Neural cell (in vitro differentiated cells): ENCODE measurements around the gene FXYD2. TPM values are rescaled to one million over a fixed set of nuclear protein-coding genes. Genes with fewer than 3 reads are reported as not detected.

Experiments used
- H2AFZ ChIP-seq: fragments of 200-600, 300-800 bp; sonication (generic), shearing (Covaris generic); 2 replicates; pipeline ENCODE4 v1.6.0; 2014; ENCODE audit warnings: low read depth, mild to moderate bottlenecking, antibody characterized with exemption, low read length, moderate library complexity
- H3F3A ChIP-seq: fragments of 200-600 bp; shearing (Covaris generic); 2 replicates; pipeline ENCODE4 v1.6.1; 2016; ENCODE audit warnings: mild to moderate bottlenecking, moderate library complexity, mixed read lengths, antibody characterized with exemption, low read length; ENCODE audit not compliant: insufficient read depth, poor library complexity, severe bottlenecking
- H3K27ac ChIP-seq: fragments of 200-600, 300-800 bp; sonication (generic), shearing (Covaris generic); 2 replicates; pipeline ENCODE4 v1.5.1; 2014; ENCODE audit warnings: mild to moderate bottlenecking, low read length, moderate library complexity
- H3K27me3 ChIP-seq: fragments of 300-800, 200-600 bp; sonication (generic), shearing (Covaris generic); 2 replicates; pipeline ENCODE4 v1.6.0; 2014; ENCODE audit warnings: mild to moderate bottlenecking, low read depth, low read length, moderate library complexity; ENCODE audit not compliant: insufficient read depth
- H3K36me3 ChIP-seq: fragments of 300-800, 200-600 bp; sonication (generic), shearing (Covaris generic); 2 replicates; pipeline ENCODE4 v1.5.1; 2014; ENCODE audit warnings: mild to moderate bottlenecking, antibody characterized with exemption, low read length, moderate library complexity; ENCODE audit not compliant: insufficient read depth
- H3K4me2 ChIP-seq: fragments of 300-800, 200-600 bp; sonication (generic), shearing (Covaris generic); 2 replicates; pipeline ENCODE4 v1.6.0; 2014; ENCODE audit warnings: mild to moderate bottlenecking, low read length
- H3K4me3 ChIP-seq: fragments of 300-800, 200-600 bp; sonication (generic), shearing (Covaris generic); 2 replicates; pipeline ENCODE4 v1.5.1; 2014; ENCODE audit warnings: mild to moderate bottlenecking, low read length, moderate library complexity
- H3K79me2 ChIP-seq: fragments of 200-600 bp; shearing (Covaris generic); replicated peaks from 2 replicates; pipeline ENCODE4 v1.6.0; 2014; ENCODE audit warnings: mild to moderate bottlenecking, low read length, moderate library complexity; ENCODE audit not compliant: insufficient read depth
- H3K9ac ChIP-seq: fragments of 300-800, 200-600 bp; sonication (generic), shearing (Covaris generic); 2 replicates; pipeline ENCODE4 v1.6.1; 2016; ENCODE audit warnings: mild to moderate bottlenecking, low read length, mixed read lengths
- H3K9me2 ChIP-seq: fragments of 200-600 bp; shearing (Covaris generic); 2 replicates; pipeline ENCODE4 v1.6.1; 2016; ENCODE audit warnings: mild to moderate bottlenecking, low read length, mixed read lengths; ENCODE audit not compliant: insufficient read depth
- H3K9me3 ChIP-seq: fragments of 200-600, 300-800 bp; sonication (generic), shearing (Covaris generic); 2 replicates; pipeline ENCODE4 v1.6.1; 2016; ENCODE audit warnings: mild to moderate bottlenecking, mixed run types, low read length, moderate library complexity, mixed read lengths
- H4K20me1 ChIP-seq: fragments of 200-600 bp; shearing (Covaris generic); 2 replicates; pipeline ENCODE4 v1.6.1; 2016; ENCODE audit warnings: mild to moderate bottlenecking, mixed run types; ENCODE audit not compliant: insufficient read depth
- EP300 ChIP-seq: fragments of 450-650 bp; conservative IDR thresholded peaks from 2 replicates; pipeline ENCODE4 v1.6.1; 2014; ENCODE audit warnings: antibody characterized with exemption, mild to moderate bottlenecking, moderate library complexity; ENCODE audit not compliant: poor library complexity, severe bottlenecking
- EZH2 ChIP-seq: fragments of 200-600, 300-800 bp; shearing (Covaris generic), sonication (generic); IDR thresholded peaks from 2 replicates; pipeline ENCODE4 v1.6.1; 2014; ENCODE audit warnings: antibody characterized with exemption, low read length, borderline replicate concordance, mild to moderate bottlenecking; ENCODE audit not compliant: insufficient read depth, poor library complexity, severe bottlenecking
- MXI1 ChIP-seq: fragments of 450-650 bp; conservative IDR thresholded peaks from 2 replicates; pipeline ENCODE4 v1.6.1; 2014; ENCODE audit warnings: antibody characterized with exemption, mild to moderate bottlenecking; ENCODE audit not compliant: poor library complexity, severe bottlenecking
- POLR2AphosphoS5 ChIP-seq: IDR thresholded peaks from 2 replicates; pipeline ENCODE4 v1.6.1; 2012
- RAD21 ChIP-seq: fragments of 450-650 bp; conservative IDR thresholded peaks from 2 replicates; pipeline ENCODE4 v1.6.1; 2014; ENCODE audit warnings: antibody characterized with exemption, mild to moderate bottlenecking, moderate library complexity
- SMC3 ChIP-seq: fragments of 450-650 bp; conservative IDR thresholded peaks from 2 replicates; pipeline ENCODE4 v1.6.1; 2014; ENCODE audit warnings: antibody characterized with exemption, mild to moderate bottlenecking, moderate library complexity; ENCODE audit not compliant: poor library complexity
- TAF1 ChIP-seq: IDR thresholded peaks from 2 replicates; pipeline ENCODE4 v1.6.1; 2012; ENCODE audit warnings: low read depth
- polyA plus RNA-seq: library from polyadenylated mRNA; depleted of rRNA; stranded (reverse); fragments of >200 nt; gene quantifications from 2 replicates; pipeline ENCODE4 v1.2.3, GENCODE V29; 2014
- TF ChIP-seq, protein P1 (sequence below): IDR thresholded peaks from 2 replicates; pipeline ENCODE4 v1.6.1; 2012; ENCODE audit warnings: borderline replicate concordance
- TF ChIP-seq, protein P2 (sequence below): fragments of 450-650 bp; IDR thresholded peaks from 2 replicates; pipeline ENCODE4 v1.5.1; 2014; ENCODE audit warnings: antibody characterized with exemption, mild to moderate bottlenecking, moderate library complexity; ENCODE audit not compliant: poor library complexity, severe bottlenecking

Gene FXYD2
- polyA plus RNA-seq, 1 donor from 2014 or later, result 4.8 TPM

DNA sequence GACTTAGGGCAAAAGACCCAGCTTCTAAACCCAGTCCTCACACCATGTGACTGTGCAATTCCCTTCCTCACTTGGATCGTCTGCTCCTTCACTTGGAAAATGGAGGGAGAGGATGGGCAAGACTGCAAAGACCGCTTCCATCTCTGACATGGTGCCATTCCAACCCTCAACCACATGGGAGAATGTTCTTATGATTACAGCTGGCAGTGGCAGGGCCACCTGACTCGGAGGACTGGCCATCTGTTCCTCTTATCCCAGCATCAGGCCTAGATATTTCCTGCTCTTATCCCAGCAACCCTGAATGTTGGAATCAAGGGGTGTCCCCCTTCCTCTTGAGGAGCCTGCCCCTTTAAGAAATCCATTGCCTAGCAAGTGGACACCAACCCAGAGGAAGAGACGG is 42.9 kb downstream of the FXYD2 start:
- H4K20me1 ChIP-seq, result no peaks in the 10 kb centered on the region
- H3F3A ChIP-seq, result no peaks in the 10 kb centered on the region
- H3K27me3 ChIP-seq, result no peaks in the 10 kb centered on the region
- H3K4me3 ChIP-seq, result no peak overlapping the region
- no peaks in the 10 kb centered on the region for H3K36me3 ChIP-seq
- TF ChIP-seq TAF1 (no peak), SMC3 (no peak), EZH2 (no peak), EP300 (no peak), RAD21 (no peak), MXI1 (no peak)
- TF ChIP-seq, protein P1, sequence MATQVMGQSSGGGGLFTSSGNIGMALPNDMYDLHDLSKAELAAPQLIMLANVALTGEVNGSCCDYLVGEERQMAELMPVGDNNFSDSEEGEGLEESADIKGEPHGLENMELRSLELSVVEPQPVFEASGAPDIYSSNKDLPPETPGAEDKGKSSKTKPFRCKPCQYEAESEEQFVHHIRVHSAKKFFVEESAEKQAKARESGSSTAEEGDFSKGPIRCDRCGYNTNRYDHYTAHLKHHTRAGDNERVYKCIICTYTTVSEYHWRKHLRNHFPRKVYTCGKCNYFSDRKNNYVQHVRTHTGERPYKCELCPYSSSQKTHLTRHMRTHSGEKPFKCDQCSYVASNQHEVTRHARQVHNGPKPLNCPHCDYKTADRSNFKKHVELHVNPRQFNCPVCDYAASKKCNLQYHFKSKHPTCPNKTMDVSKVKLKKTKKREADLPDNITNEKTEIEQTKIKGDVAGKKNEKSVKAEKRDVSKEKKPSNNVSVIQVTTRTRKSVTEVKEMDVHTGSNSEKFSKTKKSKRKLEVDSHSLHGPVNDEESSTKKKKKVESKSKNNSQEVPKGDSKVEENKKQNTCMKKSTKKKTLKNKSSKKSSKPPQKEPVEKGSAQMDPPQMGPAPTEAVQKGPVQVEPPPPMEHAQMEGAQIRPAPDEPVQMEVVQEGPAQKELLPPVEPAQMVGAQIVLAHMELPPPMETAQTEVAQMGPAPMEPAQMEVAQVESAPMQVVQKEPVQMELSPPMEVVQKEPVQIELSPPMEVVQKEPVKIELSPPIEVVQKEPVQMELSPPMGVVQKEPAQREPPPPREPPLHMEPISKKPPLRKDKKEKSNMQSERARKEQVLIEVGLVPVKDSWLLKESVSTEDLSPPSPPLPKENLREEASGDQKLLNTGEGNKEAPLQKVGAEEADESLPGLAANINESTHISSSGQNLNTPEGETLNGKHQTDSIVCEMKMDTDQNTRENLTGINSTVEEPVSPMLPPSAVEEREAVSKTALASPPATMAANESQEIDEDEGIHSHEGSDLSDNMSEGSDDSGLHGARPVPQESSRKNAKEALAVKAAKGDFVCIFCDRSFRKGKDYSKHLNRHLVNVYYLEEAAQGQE, result no peak
- H3K27ac ChIP-seq, result no peak overlapping the region
- no peak overlapping the region for H2AFZ ChIP-seq
- no peaks in the 10 kb centered on the region for H3K9me3 ChIP-seq
- H3K79me2 ChIP-seq, result no peaks in the 10 kb centered on the region
- no peak overlapping the region for H3K9ac ChIP-seq
- no peak overlapping the region for H3K4me2 ChIP-seq
- H3K9me2 ChIP-seq, result no peaks in the 10 kb centered on the region

DNA sequence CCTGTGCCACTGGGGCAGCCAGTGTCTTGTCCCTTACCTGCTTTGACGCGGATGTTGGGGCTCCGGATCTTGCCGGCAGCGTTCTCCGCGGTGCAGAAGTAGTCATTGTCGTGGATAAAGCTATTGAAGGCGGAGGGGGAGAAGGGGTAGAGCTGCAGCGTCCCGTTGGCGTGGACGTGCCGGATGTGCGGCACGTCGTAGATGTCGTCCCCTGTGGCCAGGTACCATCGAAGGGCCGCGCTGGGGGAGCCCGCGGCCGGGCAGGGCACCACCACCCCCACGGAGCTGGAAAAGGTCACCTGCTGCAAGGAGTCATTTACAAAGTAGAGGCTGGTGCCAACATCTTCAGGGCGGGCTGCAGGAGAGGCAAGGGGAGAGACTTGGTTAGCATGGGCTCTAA is 44.1 kb downstream of the FXYD2 start:
- no peaks in the 10 kb centered on the region for H3K9me2 ChIP-seq
- H3K9me3 ChIP-seq, result no peaks in the 10 kb centered on the region
- no peak overlapping the region for H3K4me2 ChIP-seq
- no peak overlapping the region for H2AFZ ChIP-seq
- no peak overlapping the region for H3K9ac ChIP-seq
- TF ChIP-seq POLR2AphosphoS5 (no peak), SMC3 (no peak), EP300 (no peak), EZH2 (no peak), RAD21 (no peak)
- TF ChIP-seq, protein P1, result no peak
- TF ChIP-seq, protein P2, sequence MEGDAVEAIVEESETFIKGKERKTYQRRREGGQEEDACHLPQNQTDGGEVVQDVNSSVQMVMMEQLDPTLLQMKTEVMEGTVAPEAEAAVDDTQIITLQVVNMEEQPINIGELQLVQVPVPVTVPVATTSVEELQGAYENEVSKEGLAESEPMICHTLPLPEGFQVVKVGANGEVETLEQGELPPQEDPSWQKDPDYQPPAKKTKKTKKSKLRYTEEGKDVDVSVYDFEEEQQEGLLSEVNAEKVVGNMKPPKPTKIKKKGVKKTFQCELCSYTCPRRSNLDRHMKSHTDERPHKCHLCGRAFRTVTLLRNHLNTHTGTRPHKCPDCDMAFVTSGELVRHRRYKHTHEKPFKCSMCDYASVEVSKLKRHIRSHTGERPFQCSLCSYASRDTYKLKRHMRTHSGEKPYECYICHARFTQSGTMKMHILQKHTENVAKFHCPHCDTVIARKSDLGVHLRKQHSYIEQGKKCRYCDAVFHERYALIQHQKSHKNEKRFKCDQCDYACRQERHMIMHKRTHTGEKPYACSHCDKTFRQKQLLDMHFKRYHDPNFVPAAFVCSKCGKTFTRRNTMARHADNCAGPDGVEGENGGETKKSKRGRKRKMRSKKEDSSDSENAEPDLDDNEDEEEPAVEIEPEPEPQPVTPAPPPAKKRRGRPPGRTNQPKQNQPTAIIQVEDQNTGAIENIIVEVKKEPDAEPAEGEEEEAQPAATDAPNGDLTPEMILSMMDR, result no peak
- no peak overlapping the region for H3K27ac ChIP-seq
- H3F3A ChIP-seq, result no peaks in the 10 kb centered on the region
- no peaks in the 10 kb centered on the region for H3K79me2 ChIP-seq
- no peaks in the 10 kb centered on the region for H3K27me3 ChIP-seq
- H3K4me3 ChIP-seq, result no peak overlapping the region
- no peaks in the 10 kb centered on the region for H3K36me3 ChIP-seq
- H4K20me1 ChIP-seq, result no peaks in the 10 kb centered on the region
